Aorta (tissue), 5 donors: ENCODE results near the gene TNFSF13B. TPM values are rescaled to one million over a fixed set of nuclear protein-coding genes. Genes with fewer than 3 reads are reported as not detected.

Experiments
- ATAC-seq: fragments of 200-7000 bp; cut with Tn5 transposase; one replicate; pipeline ENCODE4 v1.9.1; 2022; ENCODE audit warnings: moderate library complexity; ENCODE audit not compliant: low FRiP score
- DNase-seq, 2 donors: peaks; one replicate each; pipeline ENCODE4 v3.0.0-alpha.2; 2020
- H3K27ac ChIP-seq, 2 donors: one replicate each; pipeline ENCODE4 v1.5.1; 2013; ENCODE audit warnings: low read length in 2 of 2, mild to moderate bottlenecking in 2 of 2, moderate library complexity in 2 of 2, control low read depth in 1 of 2, inconsistent platforms in 1 of 2, low read depth in 1 of 2
- H3K27me3 ChIP-seq, 2 donors: one replicate each; pipeline ENCODE4 v1.6.1; 2013; ENCODE audit warnings: control low read depth in 1 of 2, low read length in 1 of 2, mild to moderate bottlenecking in 1 of 2, moderate library complexity in 1 of 2; ENCODE audit not compliant: insufficient read depth in 2 of 2, control insufficient read depth in 1 of 2
- H3K36me3 ChIP-seq, 2 donors: one replicate each; pipeline ENCODE4 v1.6.1; 2013; ENCODE audit warnings: control low read depth in 1 of 2, low read length in 1 of 2, mild to moderate bottlenecking in 1 of 2; ENCODE audit not compliant: insufficient read depth in 2 of 2, control insufficient read depth in 1 of 2
- H3K4me1 ChIP-seq, 2 donors: one replicate each; pipeline ENCODE4 v1.6.1; 2013; ENCODE audit warnings: low read length in 2 of 2, control low read depth in 1 of 2, mild to moderate bottlenecking in 1 of 2, moderate library complexity in 1 of 2; ENCODE audit not compliant: insufficient read depth in 2 of 2, control insufficient read depth in 1 of 2
- H3K4me3 ChIP-seq, 2 donors: one replicate each; pipeline ENCODE4 v1.5.1; 2013; ENCODE audit warnings: low read length in 2 of 2, control low read depth in 1 of 2, mild to moderate bottlenecking in 1 of 2
- H3K9me3 ChIP-seq: one replicate; pipeline ENCODE4 v1.6.1; 2013; ENCODE audit warnings: mild to moderate bottlenecking, low read length; ENCODE audit not compliant: control insufficient read depth
- WGBS, 2 donors: extraction: QIAGEN DNeasy Blood & Tissue Kit; methylation state at CpG; one replicate each; pipeline ENCODE4 v1.1.7; 2013; 5-methylcytosine and 5-hydroxymethylcytosine counted together
- intact Hi-C, 2 donors: fragments of 100-400 bp; cut with DNase I; formaldehyde crosslinking; loops; one replicate each; pipeline versions ENCODE4 v1.14.2 to v1.15.0; 2022
- polyA plus RNA-seq, 2 donors: library from polyadenylated mRNA; stranded (reverse); fragments of 200-250 nt; gene quantifications; one replicate each; pipeline ENCODE4 v1.2.3, GENCODE V29; 2013
- total RNA-seq, 2 donors: library from RNA; stranded (reverse); fragmentation: NEBNext Ultra II Directional; extraction: Animal tissue kit (Norgen Biotek cat#: 25700); gene quantifications; one replicate each; pipeline ENCODE4 v1.2.1, GENCODE V29; 2021
- donor health status: healthy with polysubstance abuse.
- donor health status: Bipolar disorder and iron deficiency.
- donor health status: DM: no; HTN: no; CAD: no.
- donor health status: DM: no; HTN: no; CAD: no.
- donor health status: DM: yes; HTN: yes; CAD: no.

The TNFSF13B gene
- total and polyA plus RNA-seq, 4 donors = 1.3 to 25.7 (median 11.9) TPM

DNA sequence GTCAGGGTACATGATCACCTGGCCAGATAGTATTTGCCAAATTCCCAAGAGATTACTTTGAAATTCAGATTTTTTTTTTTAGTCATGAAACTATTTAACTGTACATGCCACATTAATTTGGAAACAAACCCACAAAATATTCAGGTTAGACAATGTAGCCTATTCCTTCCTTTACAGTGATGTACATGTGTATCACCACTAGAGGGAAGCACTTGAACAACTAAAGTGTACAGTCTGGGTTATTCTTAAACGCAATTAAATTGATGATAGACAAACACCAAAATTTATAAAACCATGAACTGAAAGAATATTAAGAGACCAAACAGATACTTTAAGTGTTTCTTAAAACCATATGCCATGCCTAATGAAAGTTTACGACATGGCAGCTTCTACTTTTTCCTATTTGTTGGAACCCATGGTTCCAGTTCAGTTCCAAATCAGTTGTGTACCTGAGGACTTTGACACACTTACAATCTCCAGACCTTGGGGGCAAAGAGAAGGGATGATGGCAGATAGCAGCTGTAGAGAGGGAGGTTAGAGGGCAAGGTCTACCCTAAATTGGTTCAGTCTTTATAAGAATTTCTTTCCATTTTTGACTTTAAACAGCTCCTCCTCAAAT is 52.8 kb downstream of the TNFSF13B start:
- H3K27me3 ChIP-seq = no peaks in the 10 kb centered on the region
- H3K27ac ChIP-seq = no peak overlapping the region
- no peaks in the 10 kb centered on the region for H3K36me3 ChIP-seq
- WGBS, 2 donors = 15 to 16% methylated on average over 2 of the region's 2 CpGs
- no peaks in the 10 kb centered on the region for H3K9me3 ChIP-seq
- no peak overlapping the region for H3K4me3 ChIP-seq
- no peaks in the 10 kb centered on the region for H3K4me1 ChIP-seq
- no peak for ATAC-seq
- intact Hi-C loops = loop anchor here (5.0 to 10.0 kb wide), 2 partner anchors 185 to 572 kb away; no protein-coding TSS in a partner anchor
- DNase-seq = no peak

- DNase-seq (no peak), ATAC-seq (no peak)
- intact Hi-C loops = loop anchor here (5.0 to 10.0 kb wide), 2 partner anchors 184 to 572 kb away; no protein-coding TSS in a partner anchor
- H3K36me3 ChIP-seq = no peaks in the 10 kb centered on the region
- no peak overlapping the region for H3K27ac ChIP-seq
- no peak overlapping the region for H3K4me3 ChIP-seq
- no peaks in the 10 kb centered on the region for H3K9me3 ChIP-seq
- WGBS, 2 donors = 68 to 71% methylated on average over 2 of the region's 2 CpGs
- H3K4me1 ChIP-seq = no peaks in the 10 kb centered on the region
- no peaks in the 10 kb centered on the region for H3K27me3 ChIP-seq
Observed at GRCh38 chr13:108323031-108323430, 53.5 kb downstream of the TNFSF13B start.

- intact Hi-C loops = loop anchor here (10.0 kb wide), 1 partner anchor 569 kb away; no protein-coding TSS in a partner anchor
- no peak for ATAC-seq
Observed at GRCh38 chr13:108325863-108326262, 56.3 kb downstream of the TNFSF13B start.

GRCh38 chr13:108326309-108326708 is 56.8 kb downstream of the TNFSF13B start:
- 37 to 38% methylated on average over 6 of the region's 6 CpGs for WGBS, 2 donors
- H3K4me3 ChIP-seq = no peak overlapping the region
- H3K27me3 ChIP-seq = no peaks in the 10 kb centered on the region
- ATAC-seq (no peak), DNase-seq (no peak)
- no peaks in the 10 kb centered on the region for H3K36me3 ChIP-seq
- intact Hi-C loops = loop anchor here (10.0 kb wide), 1 partner anchor 568 kb away; no protein-coding TSS in a partner anchor
- H3K9me3 ChIP-seq = no peaks in the 10 kb centered on the region
- no peaks in the 10 kb centered on the region for H3K4me1 ChIP-seq
- H3K27ac ChIP-seq = no peak overlapping the region

More at GRCh38 chr13:108325863-108326262, 56.3 kb downstream of the TNFSF13B start:
- H3K4me3 ChIP-seq = no peak overlapping the region
- no peaks in the 10 kb centered on the region for H3K9me3 ChIP-seq
- H3K4me1 ChIP-seq = no peaks in the 10 kb centered on the region
- no peaks in the 10 kb centered on the region for H3K36me3 ChIP-seq
- H3K27ac ChIP-seq = no peak overlapping the region
- no peaks in the 10 kb centered on the region for H3K27me3 ChIP-seq
- no peak for DNase-seq

DNA sequence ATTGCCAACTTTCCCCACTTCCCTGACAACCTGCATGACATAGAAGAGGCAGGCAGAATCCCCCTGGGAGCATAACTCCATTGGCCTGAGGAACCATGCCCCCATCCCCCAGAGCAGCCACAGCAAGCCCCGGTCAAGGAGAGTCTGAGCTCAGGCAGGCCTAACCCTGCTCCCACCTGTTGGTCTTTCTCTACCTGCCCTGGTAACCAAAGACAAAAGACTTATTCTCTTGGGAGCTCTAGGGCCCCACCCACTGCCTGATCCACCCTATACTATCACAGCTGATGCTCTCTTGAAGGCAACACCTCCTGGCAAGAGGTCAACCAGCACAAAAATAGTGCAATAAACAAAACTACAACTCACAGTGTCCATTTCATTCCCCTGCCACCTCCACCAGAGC is 59.3 kb downstream of the TNFSF13B start:
- intact Hi-C loops = loop anchor here (10.0 kb wide), 1 partner anchor 566 kb away; no protein-coding TSS in a partner anchor
- 90 to 91% methylated on average over 1 of the region's 1 CpG for WGBS, 2 donors

GRCh38 chr13:108332791-108333190 is 63.3 kb downstream of the TNFSF13B start:
- Histone ChIP-seq H3K36me3 (no peaks in the 10 kb centered on the region), H3K27me3 (no peaks in the 10 kb centered on the region)
- WGBS, 2 donors = 70 to 72% methylated on average over 5 of the region's 5 CpGs

More for the DNA sequence above, 59.3 kb downstream of the TNFSF13B start:
- H3K27me3 ChIP-seq = no peaks in the 10 kb centered on the region
- no peaks in the 10 kb centered on the region for H3K9me3 ChIP-seq
- DNase-seq (no peak), ATAC-seq (no peak)
- H3K27ac ChIP-seq = no peak overlapping the region
- H3K4me1 ChIP-seq = no peaks in the 10 kb centered on the region
- no peaks in the 10 kb centered on the region for H3K36me3 ChIP-seq
- H3K4me3 ChIP-seq = no peak overlapping the region

DNA sequence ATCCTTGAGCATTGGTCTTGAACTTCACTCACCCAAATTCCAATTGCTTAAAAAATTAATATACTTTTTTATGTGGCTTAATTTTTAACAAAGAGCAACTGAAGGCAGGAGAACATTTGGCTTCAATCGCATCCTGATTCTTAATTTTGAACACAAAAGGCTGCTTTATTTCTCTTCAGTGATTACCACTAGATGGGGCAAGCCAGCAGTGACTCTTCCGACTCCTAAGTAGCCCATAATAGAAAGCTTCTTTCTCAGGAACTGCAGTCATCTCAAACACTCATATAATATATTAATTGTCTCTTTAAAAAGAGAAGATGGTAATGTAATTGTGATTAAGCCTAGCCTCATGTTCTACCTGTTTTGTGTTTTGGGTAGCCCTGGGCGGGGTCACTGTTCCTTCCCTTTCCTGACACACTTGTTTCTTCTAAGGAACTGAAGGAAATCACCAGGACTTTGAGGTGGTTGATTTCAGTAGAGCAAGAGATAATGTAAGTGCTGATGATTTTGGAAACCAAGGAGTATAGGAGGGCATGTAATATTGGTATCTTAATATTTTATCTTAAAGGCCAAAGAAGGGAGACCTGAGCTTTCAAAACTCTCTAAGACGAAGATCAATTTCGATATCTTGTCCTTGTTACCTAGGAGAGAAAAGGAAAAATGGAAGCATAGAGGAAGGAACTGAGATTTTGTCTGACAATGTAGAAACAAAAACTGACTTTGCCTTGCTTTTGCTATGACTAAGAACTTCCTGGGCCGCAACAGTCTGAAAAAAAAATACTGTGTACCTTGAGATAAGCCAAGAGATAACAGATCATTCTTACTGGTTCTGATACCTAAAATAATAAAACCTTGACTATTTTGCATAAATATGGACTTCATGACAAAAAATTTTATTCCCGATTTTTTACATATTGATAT is 73.1 kb downstream of the TNFSF13B start:
- intact Hi-C loops = loop anchor here in 1 of 2 donors (5.0 kb wide), 1 partner anchor 165 kb away; no protein-coding TSS in a partner anchor
- Histone ChIP-seq H3K27me3 (no peaks in the 10 kb centered on the region), H3K36me3 (no peaks in the 10 kb centered on the region), H3K27ac (no peak overlapping the region), H3K9me3 (no peaks in the 10 kb centered on the region), H3K4me1 (no peaks in the 10 kb centered on the region), H3K4me3 (no peak overlapping the region)
- ATAC-seq = peak; percentile 65
- no peak for DNase-seq
- 57 to 59% methylated on average over 7 of the region's 7 CpGs for WGBS, 2 donors

More at GRCh38 chr13:108332791-108333190, 63.3 kb downstream of the TNFSF13B start:
- H3K9me3 ChIP-seq = no peaks in the 10 kb centered on the region
- no peaks in the 10 kb centered on the region for H3K4me1 ChIP-seq
- intact Hi-C loops = no loop called here
- DNase-seq (no peak), ATAC-seq (no peak)
- H3K27ac ChIP-seq = no peak overlapping the region
- H3K4me3 ChIP-seq = no peak overlapping the region

DNA sequence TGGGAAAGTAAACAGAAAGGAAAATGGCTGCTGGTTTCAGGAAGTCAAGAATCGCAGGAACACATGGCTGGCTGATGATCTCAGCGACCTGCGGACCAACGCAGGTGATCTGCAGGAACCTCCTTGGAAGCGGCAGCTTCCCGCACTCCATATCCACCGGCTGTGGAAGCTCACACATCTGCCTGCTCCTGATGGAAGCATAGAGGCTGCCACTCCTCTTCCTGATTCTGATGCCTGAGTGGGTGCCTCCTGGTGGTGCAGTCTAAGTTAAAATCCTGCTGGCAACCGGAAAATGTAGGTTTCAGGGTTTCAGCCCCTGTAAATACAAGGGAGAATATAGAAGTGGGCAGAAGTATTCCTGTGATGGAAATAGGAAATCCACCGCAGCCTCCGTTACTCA is 75.5 kb downstream of the TNFSF13B start:
- Histone ChIP-seq H3K36me3 (no peaks in the 10 kb centered on the region), H3K4me1 (no peaks in the 10 kb centered on the region), H3K27ac (no peak overlapping the region), H3K27me3 (no peaks in the 10 kb centered on the region), H3K4me3 (no peak overlapping the region), H3K9me3 (no peaks in the 10 kb centered on the region)
- intact Hi-C loops = no loop called here
- ATAC-seq = no peak
- DNase-seq = no peak
- 84 to 90% methylated on average over 10 of the region's 10 CpGs for WGBS, 2 donors
